ENCODE data around the gene ZNF341. TPM values are rescaled to one million over a fixed set of nuclear protein-coding genes. Genes with fewer than 3 reads are reported as not detected.
A peak's percentile ranks its signal among the peaks of the same experiment; 100 is the strongest.
"Not testable (repeated sequence)": the region's sequence is repeated elsewhere in the genome, so short reads cannot be mapped to it uniquely, and the experiment has no call there.

ZNF341 gene
- polyA plus RNA-seq, 1 donor = 2.8 TPM

DNA sequence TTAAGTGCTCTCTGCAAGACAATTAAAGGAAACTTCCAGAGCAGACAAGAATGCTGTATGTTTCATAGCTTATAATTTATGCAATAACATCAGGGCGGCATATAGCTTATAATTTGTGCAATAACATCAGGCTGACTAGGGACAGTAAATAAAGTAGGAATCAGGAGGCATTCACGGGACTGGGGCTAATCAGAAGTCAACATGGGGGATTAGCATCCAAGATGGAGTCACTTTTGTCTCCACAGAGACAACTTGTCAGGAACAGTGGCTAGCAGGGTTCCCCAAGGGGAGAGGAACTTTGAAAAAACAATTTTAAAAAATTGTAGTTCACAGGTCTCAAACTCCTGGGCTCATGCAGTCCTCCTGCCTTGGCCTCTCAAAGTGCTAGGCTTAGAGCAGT, 3.3 kb upstream of the ZNF341 start:
- no peak for DNase-seq (ENCODE audit: low read depth)

DNA sequence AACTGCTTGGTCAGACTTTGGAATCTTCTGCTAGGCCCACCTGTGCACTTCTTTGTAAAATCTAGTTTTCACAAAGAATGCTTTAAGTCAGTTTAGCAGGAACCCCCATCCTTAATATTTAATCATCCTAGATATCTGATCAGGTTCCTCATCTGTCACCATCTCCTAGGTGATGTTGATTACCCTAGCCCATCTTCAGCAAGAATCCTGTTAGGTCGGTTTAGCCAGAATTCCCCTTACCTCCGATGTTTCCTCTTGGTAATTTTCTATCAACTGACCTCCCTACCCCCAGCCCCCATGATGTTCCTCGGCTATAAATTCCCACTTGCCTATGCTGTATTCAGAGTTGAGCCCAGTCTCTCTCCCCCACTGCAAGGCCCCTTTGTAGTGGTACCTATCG, 2.7 kb upstream of the ZNF341 start:
- DNase-seq (ENCODE audit: low read depth) = no peak

- no peak for DNase-seq (ENCODE audit: low read depth)
Measured at GRCh38 chr20:33730946-33731692, 677 bp upstream of the ZNF341 start.

DNA sequence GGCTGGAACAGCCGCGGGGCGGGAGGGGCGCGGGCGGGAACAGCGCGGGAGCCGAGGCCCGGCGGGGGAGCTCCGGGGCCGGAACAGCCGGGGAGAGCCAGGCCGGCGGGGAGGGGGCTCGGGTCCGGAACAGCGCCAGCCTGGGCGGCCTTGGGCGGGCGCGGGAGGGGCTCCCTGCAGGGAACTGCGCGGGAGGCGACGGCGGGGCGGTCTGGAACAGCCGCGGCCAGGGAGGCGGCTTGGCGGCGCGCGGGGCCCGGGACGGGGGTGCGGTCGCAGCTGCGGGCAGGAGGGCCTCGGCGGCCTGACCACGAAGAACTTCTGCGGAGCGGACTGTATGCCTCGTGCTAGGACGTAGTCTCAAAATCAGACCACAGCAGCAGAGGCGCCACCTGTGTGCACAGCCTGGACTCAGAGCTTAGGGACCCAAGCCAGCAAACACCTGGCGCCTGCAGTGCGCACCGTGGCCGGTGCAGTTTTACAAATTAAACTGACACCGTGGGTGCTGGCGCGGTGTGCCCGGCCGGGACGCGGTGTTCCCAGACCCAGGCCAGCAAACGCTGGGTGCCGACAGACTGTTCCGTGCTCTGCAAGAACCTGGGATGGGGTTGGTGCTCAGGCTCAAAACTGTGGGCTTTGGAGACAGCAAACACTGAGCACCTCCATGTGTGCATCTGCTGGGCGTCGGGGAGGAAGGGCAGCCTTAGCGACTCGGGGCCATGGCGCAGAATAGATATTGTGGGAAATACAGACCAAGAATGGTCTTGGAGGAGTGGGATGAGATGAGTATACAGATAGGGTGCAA, 572 bp downstream of the ZNF341 start:
- DNase-seq (ENCODE audit: low read depth) = peak; percentile 31

DNA sequence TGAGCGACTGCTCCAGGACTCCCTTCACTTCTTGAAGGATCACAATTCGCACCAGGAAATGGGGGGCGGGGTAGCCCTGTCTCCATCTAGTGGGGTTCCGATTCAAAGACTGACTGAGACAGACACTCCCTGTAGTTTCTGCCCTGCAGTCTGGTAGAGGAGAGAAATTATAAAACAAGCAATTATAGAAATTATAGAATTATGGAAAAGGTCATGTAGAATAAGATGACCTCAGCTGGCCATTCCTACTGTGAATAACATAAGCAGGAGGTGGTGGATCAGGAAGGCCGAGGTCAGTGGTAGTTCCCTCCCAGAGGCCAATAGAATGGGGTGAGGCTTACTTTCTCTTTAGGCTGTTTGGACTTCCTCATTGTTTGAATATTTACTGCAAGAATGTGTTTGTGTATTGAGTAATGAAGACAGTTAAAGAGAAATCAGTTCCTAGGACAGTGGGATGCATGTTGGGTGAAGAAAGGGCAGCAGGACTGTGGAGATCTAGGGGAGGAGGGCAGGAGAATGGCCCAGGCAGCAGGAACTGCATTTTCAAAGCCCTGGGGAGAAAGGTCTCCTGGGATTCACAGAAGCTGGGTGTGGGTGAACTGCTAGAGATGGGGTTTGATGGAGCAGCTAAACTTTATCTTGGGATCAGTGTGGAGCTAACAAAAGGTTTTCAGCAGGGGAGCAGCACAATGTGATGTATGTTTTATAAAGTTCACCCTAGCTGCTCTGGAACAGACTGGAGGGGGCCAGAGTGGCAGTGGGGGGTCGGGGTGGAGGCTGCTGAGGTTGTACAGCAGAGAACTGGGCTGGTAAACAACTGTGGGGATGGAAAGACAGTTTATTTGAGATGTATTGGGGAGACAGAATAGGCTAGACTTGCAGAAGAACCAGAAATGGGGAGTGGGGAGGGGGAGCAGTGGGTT, 2.1 kb downstream of the ZNF341 start:
- no peak for DNase-seq (ENCODE audit: low read depth)

DNA sequence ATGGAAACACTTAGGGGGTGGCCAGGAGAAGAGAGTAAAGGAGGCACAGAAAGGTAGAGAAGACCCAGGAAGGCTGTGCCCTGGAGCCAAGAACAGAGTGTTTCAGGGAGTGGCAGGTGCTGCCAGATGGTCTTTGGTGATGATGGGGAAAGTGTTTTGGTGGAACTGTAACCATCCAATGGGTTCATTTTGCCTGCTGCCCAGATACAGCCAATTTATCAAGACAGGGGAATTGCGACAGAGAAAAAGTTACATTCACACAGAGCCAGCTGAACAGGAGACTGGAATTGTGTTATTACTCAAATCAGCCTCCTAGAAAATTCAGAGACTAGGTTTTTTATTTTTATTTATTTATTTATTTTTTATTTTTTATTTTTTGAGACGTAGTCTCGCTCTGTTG, 5.2 kb downstream of the ZNF341 start:
- no peak for DNase-seq (ENCODE audit: low read depth)

DNA sequence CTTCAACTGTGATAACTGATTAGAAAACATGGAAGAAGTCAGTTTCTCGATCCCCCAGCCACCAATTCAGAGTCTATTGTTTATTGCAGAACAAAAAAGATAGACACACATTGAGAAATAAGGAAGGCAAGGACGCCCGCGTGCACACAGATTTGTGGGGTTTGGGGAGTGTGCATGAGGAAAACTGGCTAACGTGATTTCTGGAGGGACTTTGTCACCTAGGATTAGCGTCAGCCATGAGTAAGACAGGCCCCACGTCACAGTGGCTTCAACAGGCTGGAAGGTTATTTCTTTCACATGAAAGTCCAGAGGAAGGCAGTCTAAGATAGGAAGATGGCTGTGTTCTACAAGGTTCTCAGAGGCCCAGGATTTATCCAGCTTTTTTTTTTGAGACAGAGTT, 7.7 kb downstream of the ZNF341 start:
- DNase-seq (ENCODE audit: low read depth) = no peak

- no peak for DNase-seq (ENCODE audit: low read depth)
Measured at GRCh38 chr20:33740189-33740588, 8.4 kb downstream of the ZNF341 start.

DNA sequence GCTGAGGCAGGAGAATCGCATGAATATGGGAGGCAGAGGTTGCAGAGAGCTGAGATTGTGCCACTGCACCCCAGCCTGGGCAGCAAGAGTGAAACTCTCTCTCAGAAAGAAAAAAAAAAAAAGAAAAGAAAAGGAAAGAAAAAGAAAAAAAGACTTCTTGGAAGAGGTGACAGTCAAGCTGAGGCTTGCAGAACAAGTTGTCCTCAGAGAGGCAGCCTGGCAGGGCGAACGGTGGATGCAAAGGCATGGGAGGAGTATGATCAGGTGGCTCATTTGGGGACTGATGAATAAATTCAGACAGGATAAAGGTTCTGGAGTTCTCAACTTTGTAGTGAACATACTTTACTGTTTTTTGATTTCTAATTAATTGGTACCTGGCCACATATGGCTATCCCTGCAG, 12.4 kb downstream of the ZNF341 start:
- DNase-seq (ENCODE audit: low read depth) = no peak

GRCh38 chr20:33744773-33745385, 13.1 kb downstream of the ZNF341 start:
- no peak for DNase-seq (ENCODE audit: low read depth)

DNA sequence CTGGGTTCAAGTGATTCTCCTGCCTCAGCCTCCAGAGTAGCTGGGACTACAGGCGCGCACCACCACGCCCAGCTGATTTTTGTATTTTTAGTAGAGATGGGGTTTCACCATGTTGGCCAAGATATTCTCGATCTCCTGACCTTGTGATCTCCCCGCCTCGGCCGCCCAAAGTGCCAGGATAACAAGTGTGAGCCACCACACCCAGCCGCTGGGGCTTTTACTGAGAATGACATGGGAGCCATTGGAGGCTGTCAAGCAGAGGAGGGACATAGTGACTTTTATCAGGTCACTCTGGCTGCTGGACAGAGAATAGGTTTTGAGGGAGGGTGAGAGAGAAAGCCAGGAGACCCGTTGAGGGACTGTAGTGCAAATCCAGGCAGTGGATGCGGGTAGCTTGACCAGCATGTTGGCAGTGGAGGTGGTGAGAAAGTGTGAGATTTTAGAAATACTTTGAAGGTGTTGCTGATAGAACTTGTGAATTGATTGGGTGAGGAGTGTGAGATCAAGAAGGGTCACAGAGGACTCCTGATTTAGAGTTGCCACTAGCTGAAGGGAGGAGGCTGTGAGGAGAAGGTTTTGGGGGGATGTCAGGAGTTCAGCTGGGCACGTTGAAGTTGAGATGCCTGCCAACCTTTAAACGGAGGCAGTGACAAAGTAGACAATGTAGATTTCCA, 14.7 kb downstream of the ZNF341 start:
- DNase-seq (ENCODE audit: low read depth) = no peak

DNA sequence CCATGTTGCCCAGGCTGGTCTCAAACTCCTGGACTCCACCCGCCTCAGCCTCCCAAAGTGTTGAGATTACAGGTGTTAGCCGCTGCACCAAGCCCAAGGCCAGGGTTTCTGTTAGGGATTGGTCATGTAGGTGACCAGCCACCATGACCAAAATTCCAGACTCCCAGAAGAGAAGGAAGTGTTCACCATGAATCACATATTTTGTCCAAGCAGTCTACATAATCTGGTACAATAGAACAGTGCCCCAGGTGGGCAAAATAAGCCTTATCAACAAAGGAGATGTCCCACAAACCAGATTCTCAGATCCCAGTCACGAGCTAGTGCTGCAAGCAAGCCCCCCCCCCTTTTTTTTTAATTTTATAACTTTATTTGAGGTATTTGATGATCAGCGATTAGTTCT, 20.0 kb downstream of the ZNF341 start:
- DNase-seq (ENCODE audit: low read depth) = no peak

- no peak for DNase-seq (ENCODE audit: low read depth)
Measured at GRCh38 chr20:33753143-33753542, 21.3 kb downstream of the ZNF341 start.

GRCh38 chr20:33753763-33754162, 22.0 kb downstream of the ZNF341 start:
- DNase-seq (ENCODE audit: low read depth) = no peak

- not testable (repeated sequence) for DNase-seq (ENCODE audit: low read depth)
Measured at GRCh38 chr20:33755936-33756490, 24.2 kb downstream of the ZNF341 start.

DNA sequence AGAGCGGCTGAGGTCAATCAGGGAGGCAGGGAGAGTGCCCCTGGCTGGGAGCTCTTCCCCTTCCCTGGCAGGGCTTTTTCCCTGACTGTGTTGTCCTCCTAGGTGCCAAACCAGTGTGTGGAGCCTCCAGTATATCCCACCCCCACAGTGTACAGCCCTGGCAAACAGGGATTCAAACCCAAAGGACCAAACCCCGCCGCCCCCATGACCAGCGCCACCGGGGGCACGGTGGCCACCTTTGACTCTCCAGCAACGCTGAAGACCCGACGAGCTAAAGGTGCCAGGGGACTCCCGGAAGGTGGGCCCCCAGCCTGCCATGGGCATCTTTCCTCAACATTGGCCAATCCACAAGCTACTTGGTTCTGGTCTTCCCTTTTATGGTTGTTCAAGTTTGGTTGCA, 25.2 kb downstream of the ZNF341 start:
- no peak for DNase-seq (ENCODE audit: low read depth)

- DNase-seq (ENCODE audit: low read depth) = no peak
Measured at GRCh38 chr20:33757458-33757857, 25.7 kb downstream of the ZNF341 start.

GRCh38 chr20:33761698-33762250, 30.0 kb downstream of the ZNF341 start:
- DNase-seq (ENCODE audit: low read depth) = no peak

- no peak for DNase-seq (ENCODE audit: low read depth)
Measured at GRCh38 chr20:33765099-33765498, 33.3 kb downstream of the ZNF341 start.

DNA sequence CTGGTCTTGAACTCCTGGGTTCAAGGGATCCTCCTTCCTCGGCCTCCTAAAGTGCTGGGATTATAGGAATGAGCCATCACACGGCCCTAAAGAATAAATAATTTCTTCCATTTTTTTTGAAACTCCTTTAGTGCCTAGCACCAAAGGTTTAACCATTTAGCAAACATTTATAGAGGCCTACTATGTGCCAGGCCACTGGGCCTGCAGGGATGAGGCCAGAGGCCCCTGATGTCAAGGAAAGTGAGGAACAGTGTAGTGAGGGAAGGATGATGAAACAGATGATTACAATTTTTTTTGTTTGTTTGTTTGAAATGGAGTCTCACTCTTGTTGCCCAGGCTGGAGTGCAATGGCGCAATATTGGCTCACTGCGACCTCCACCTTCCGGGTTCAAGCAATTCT, 33.8 kb downstream of the ZNF341 start:
- DNase-seq (ENCODE audit: low read depth) = no peak
